GM12878 (cell line): Measurements from ENCODE around the gene COPG2. TPM values are rescaled to one million over a fixed set of nuclear protein-coding genes. Genes with fewer than 3 reads are reported as not detected.

ENCODE experiments used
- ATAC-seq: fragments of 200-7000 bp; cut with Tn5 transposase; 3 replicates; pipeline ENCODE4 v1.9.1; 2020; ENCODE audit warnings: mild to moderate bottlenecking, moderate library complexity
- BruUV-seq: library from RNA; stranded (reverse); fragments of 400-500 nt; replicated peaks from 2 replicates; lab custom pipeline; 2021; lab: Mats Ljungman, UMichigan
- CTCF ChIA-PET: fragments of 300-600 bp; sonication (Branson Sonifier 250); formaldehyde crosslinking; extraction: SDS; loops from one replicate; lab custom pipeline; 2021; ENCODE audit warnings: inconsistent platforms; lab: Yijun Ruan, JAX
- POLR2A ChIA-PET: fragments of 350-600 bp; formaldehyde crosslinking; extraction: SDS; loops from one replicate; lab custom pipeline; 2021; ENCODE audit warnings: inconsistent platforms; lab: Charles Lee
- RAD21 ChIA-PET: fragments of 300-600 bp; sonication (Branson Sonifier 250); formaldehyde crosslinking; loops from one replicate; lab custom pipeline; 2023; ENCODE audit warnings: antibody characterized with exemption; ENCODE audit not compliant: unreplicated experiment; lab: Charles Lee
- SMC1A ChIA-PET: fragments of 300-600 bp; sonication (Branson Sonifier 250); formaldehyde crosslinking; loops from one replicate; lab custom pipeline; 2023; ENCODE audit not compliant: unreplicated experiment, uncharacterized antibody; lab: Charles Lee
- DNase-seq: peaks from one replicate; pipeline ENCODE4 v3.0.0-alpha.2; 2011; ENCODE audit warnings: low read depth, low spot score
- FAIRE-seq: peaks from 3 replicates; lab custom pipeline; 2011; peaks lifted over from hg19 to GRCh38; lab: Jason Lieb, UNC
- H2AFZ ChIP-seq: 2 replicates; pipeline ENCODE4 v1.6.0; 2011; ENCODE audit warnings: low read depth, low read length, control low read depth; ENCODE audit not compliant: control insufficient read depth
- H3K27ac ChIP-seq: 2 replicates; pipeline ENCODE4 v1.5.1; 2011; ENCODE audit warnings: control low read depth; ENCODE audit not compliant: control insufficient read depth, insufficient read depth
- H3K27me3 ChIP-seq, 2 experiments: replicated peaks in 1 of 2; 2 replicates each; pipeline versions ENCODE4 v1.6.0 to v1.6.1; 2011; ENCODE audit warnings: low read length in 1 of 2; ENCODE audit not compliant: control insufficient read depth in 2 of 2, insufficient read depth in 2 of 2
- H3K36me3 ChIP-seq, 2 experiments: 2 replicates each; pipeline ENCODE4 v1.5.1; 2011; ENCODE audit warnings: low read length in 1 of 2; ENCODE audit not compliant: control insufficient read depth in 2 of 2, insufficient read depth in 2 of 2
- H3K4me1 ChIP-seq: 2 replicates; pipeline ENCODE4 v1.6.1; 2011; ENCODE audit warnings: mild to moderate bottlenecking, low read length, moderate library complexity, mixed read lengths; ENCODE audit not compliant: control insufficient read depth, insufficient read depth
- H3K4me2 ChIP-seq: 2 replicates; pipeline ENCODE4 v1.6.0; 2011; ENCODE audit warnings: control low read depth; ENCODE audit not compliant: control insufficient read depth, insufficient read depth
- H3K4me3 ChIP-seq: fragments of 200-600 bp; sonication (generic); 2 replicates; pipeline ENCODE4 v1.5.1; 2016
- H3K79me2 ChIP-seq: 2 replicates; pipeline ENCODE4 v1.6.0; 2011; ENCODE audit warnings: low read length; ENCODE audit not compliant: control insufficient read depth, insufficient read depth
- H3K9ac ChIP-seq: 2 replicates; pipeline ENCODE4 v1.8.0; 2011; ENCODE audit warnings: low read length, control low read depth, mixed read lengths; ENCODE audit not compliant: control insufficient read depth, insufficient read depth
- H3K9me3 ChIP-seq: replicated peaks from 3 replicates; pipeline ENCODE4 v1.5.1; 2011; ENCODE audit warnings: mild to moderate bottlenecking, low read length; ENCODE audit not compliant: control insufficient read depth, insufficient read depth
- H4K20me1 ChIP-seq: 2 replicates; pipeline ENCODE4 v1.6.0; 2011; ENCODE audit not compliant: control insufficient read depth, insufficient read depth
- CBX5 ChIP-seq: sonication (generic); IDR thresholded peaks from 2 replicates; pipeline ENCODE4 v1.6.1; 2016; ENCODE audit warnings: low read depth, moderate library complexity, mild to moderate bottlenecking, inconsistent platforms
- CHD4 ChIP-seq: fragments of 200-600 bp; sonication (generic); IDR thresholded peaks from 2 replicates; pipeline ENCODE4 v1.6.1; 2016; ENCODE audit warnings: mild to moderate bottlenecking
- NR2C1 ChIP-seq: fragments of 450-650 bp; IDR thresholded peaks from 2 replicates; pipeline ENCODE4 v1.6.1; 2017; ENCODE audit warnings: antibody characterized with exemption, mild to moderate bottlenecking, moderate library complexity
- RBBP5 ChIP-seq: fragments of 200-600 bp; sonication (generic); conservative IDR thresholded peaks from 2 replicates; pipeline ENCODE4 v1.6.1; 2016
- WGBS: methylation state at CpG from one replicate; pipeline ENCODE4 v1.1.6; 2016; ENCODE audit warnings: low lambda C conversion rate; ENCODE audit not compliant: insufficient replicate concordance, insufficient coverage; ENCODE audit errors: missing lambda C conversion rate; 5-methylcytosine and 5-hydroxymethylcytosine counted together
- in situ Hi-C: fragments of 300-500 bp; cut with MboI; formaldehyde crosslinking; loops from 9 replicates; pipeline ENCODE4 v1.14.3; 2018; ENCODE audit warnings: mixed read lengths
- intact Hi-C: fragments of 100-400 bp; cut with micrococcal nuclease; formaldehyde crosslinking; loops from one replicate; pipeline ENCODE4 v1.14.2; 2022; ENCODE audit not compliant: unreplicated experiment
- polyA plus RNA-seq, 11 experiments: library from polyadenylated mRNA; depleted of rRNA in 4 of 11; unstranded in 6 of 11; stranded (reverse) in 5 of 11; fragments of >200 nt; fragmentation: Nextera tagmentation in 4 of 11; fragmentation: Illumina TruSeq in 1 of 11; extraction: Ambion mirVana in 4 of 11; extraction: Trizol in 1 of 11; gene quantifications; 1 replicate in 1 of 11; 2 replicates in 10 of 11; pipeline versions ENCODE4 v1.2.1 to v1.2.3, GENCODE V29; 2011 to 2016; ENCODE audit warnings: inconsistent platforms in 2 of 11, missing spikeins in 2 of 11, low read depth in 1 of 11
- total RNA-seq, 4 experiments: library from RNA; depleted of rRNA in 3 of 4; stranded (reverse); fragments of >200 nt in 3 of 4; fragmentation: Illumina TruSeq in 1 of 4; extraction: Trizol in 1 of 4; gene quantifications; 2 replicates each; pipeline versions ENCODE4 v1.2.1 to v1.2.3, GENCODE V29; 2013 to 2021
- TF ChIP-seq, protein P1 (sequence below): IDR thresholded peaks from 2 replicates; pipeline ENCODE4 v1.6.1; 2012; ENCODE audit warnings: mild to moderate bottlenecking, low read depth, low read length
- TF ChIP-seq, protein P2 (sequence below): fragments of 450-650 bp; IDR thresholded peaks from 2 replicates; pipeline ENCODE4 v1.6.1; 2014; ENCODE audit warnings: mild to moderate bottlenecking
- TF ChIP-seq, protein P3 (sequence below): fragments of 450-650 bp; IDR thresholded peaks from 2 replicates; pipeline ENCODE4 v1.6.1; 2017; ENCODE audit warnings: mild to moderate bottlenecking, moderate library complexity

Gene COPG2
- total and polyA plus RNA-seq, 10 of the 15 experiments (the other 5 are each of a cell fraction or from before 2014, with no cell fraction given): 3.4 to 37.8 (median 16.7) TPM

DNA sequence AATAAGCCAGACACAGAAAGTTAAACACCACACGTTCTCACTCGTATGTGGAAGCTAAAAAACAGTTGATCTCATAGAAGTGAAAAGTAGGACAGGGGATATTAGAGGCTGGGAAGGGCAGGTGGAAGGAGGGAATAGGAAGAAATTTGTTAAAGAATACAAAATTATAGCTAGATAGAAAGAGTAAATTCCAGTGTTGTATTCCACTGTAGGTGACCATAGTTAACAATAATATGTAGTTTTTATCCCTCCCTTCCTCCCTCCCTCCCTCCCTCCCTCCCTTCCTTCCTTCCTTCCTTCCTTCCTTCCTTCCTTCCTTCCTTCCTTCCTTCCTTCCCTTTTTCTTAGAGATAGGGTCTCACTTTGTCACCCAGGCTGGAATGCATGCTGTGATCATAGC is 196.6 kb downstream of the COPG2 start:
- no peak for ATAC-seq
- Histone ChIP-seq H2AFZ (no peak overlapping the region), H3K4me2 (no peak overlapping the region), H3K36me3 (no peaks in the 10 kb centered on the region), H3K27me3 (no peaks in the 10 kb centered on the region)
- DNase-seq: no peak
- no peak for FAIRE-seq
- no peak for TF ChIP-seq CHD4
- no peak for TF ChIP-seq RBBP5
- TF ChIP-seq, protein P1, sequence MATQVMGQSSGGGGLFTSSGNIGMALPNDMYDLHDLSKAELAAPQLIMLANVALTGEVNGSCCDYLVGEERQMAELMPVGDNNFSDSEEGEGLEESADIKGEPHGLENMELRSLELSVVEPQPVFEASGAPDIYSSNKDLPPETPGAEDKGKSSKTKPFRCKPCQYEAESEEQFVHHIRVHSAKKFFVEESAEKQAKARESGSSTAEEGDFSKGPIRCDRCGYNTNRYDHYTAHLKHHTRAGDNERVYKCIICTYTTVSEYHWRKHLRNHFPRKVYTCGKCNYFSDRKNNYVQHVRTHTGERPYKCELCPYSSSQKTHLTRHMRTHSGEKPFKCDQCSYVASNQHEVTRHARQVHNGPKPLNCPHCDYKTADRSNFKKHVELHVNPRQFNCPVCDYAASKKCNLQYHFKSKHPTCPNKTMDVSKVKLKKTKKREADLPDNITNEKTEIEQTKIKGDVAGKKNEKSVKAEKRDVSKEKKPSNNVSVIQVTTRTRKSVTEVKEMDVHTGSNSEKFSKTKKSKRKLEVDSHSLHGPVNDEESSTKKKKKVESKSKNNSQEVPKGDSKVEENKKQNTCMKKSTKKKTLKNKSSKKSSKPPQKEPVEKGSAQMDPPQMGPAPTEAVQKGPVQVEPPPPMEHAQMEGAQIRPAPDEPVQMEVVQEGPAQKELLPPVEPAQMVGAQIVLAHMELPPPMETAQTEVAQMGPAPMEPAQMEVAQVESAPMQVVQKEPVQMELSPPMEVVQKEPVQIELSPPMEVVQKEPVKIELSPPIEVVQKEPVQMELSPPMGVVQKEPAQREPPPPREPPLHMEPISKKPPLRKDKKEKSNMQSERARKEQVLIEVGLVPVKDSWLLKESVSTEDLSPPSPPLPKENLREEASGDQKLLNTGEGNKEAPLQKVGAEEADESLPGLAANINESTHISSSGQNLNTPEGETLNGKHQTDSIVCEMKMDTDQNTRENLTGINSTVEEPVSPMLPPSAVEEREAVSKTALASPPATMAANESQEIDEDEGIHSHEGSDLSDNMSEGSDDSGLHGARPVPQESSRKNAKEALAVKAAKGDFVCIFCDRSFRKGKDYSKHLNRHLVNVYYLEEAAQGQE: no peak
- TF ChIP-seq NR2C1: no peak
- TF ChIP-seq, protein P2, sequence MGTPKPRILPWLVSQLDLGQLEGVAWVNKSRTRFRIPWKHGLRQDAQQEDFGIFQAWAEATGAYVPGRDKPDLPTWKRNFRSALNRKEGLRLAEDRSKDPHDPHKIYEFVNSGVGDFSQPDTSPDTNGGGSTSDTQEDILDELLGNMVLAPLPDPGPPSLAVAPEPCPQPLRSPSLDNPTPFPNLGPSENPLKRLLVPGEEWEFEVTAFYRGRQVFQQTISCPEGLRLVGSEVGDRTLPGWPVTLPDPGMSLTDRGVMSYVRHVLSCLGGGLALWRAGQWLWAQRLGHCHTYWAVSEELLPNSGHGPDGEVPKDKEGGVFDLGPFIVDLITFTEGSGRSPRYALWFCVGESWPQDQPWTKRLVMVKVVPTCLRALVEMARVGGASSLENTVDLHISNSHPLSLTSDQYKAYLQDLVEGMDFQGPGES: no peak
- TF ChIP-seq CBX5: no peak
- TF ChIP-seq, protein P3, sequence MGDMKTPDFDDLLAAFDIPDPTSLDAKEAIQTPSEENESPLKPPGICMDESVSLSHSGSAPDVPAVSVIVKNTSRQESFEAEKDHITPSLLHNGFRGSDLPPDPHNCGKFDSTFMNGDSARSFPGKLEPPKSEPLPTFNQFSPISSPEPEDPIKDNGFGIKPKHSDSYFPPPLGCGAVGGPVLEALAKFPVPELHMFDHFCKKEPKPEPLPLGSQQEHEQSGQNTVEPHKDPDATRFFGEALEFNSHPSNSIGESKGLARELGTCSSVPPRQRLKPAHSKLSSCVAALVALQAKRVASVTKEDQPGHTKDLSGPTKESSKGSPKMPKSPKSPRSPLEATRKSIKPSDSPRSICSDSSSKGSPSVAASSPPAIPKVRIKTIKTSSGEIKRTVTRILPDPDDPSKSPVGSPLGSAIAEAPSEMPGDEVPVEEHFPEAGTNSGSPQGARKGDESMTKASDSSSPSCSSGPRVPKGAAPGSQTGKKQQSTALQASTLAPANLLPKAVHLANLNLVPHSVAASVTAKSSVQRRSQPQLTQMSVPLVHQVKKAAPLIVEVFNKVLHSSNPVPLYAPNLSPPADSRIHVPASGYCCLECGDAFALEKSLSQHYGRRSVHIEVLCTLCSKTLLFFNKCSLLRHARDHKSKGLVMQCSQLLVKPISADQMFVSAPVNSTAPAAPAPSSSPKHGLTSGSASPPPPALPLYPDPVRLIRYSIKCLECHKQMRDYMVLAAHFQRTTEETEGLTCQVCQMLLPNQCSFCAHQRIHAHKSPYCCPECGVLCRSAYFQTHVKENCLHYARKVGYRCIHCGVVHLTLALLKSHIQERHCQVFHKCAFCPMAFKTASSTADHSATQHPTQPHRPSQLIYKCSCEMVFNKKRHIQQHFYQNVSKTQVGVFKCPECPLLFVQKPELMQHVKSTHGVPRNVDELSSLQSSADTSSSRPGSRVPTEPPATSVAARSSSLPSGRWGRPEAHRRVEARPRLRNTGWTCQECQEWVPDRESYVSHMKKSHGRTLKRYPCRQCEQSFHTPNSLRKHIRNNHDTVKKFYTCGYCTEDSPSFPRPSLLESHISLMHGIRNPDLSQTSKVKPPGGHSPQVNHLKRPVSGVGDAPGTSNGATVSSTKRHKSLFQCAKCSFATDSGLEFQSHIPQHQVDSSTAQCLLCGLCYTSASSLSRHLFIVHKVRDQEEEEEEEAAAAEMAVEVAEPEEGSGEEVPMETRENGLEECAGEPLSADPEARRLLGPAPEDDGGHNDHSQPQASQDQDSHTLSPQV: no peak
- TF ChIP-seq, all 136 proteins: peak for 0
- Histone ChIP-seq H3K27ac (no peak overlapping the region), H3K79me2 (no peaks in the 10 kb centered on the region), H3K4me3 (no peak overlapping the region), H3K9me3 (no peaks in the 10 kb centered on the region), H3K4me1 (peaks cover 10% of the 10 kb centered on the region; the same call in 1 of the 2 replicates), H3K9ac (no peak overlapping the region), H4K20me1 (no peaks in the 10 kb centered on the region)
- no TSS peak for BruUV-seq
- SMC1A ChIA-PET: interaction anchor here (1.0 to 1.6 kb wide), 2 partner anchors 15 to 79 kb away, joined by 3 to 4 read pairs; no protein-coding TSS in a partner anchor
- POLR2A ChIA-PET: no interaction called here
- in situ Hi-C loops: no loop called here
- WGBS: 83% methylated on average over 2 of the region's 2 CpGs
- intact Hi-C loops: no loop called here
- CTCF ChIA-PET: interaction anchor here (1.4 kb wide), 1 partner anchor 9 kb away, joined by 3 read pairs; no protein-coding TSS in a partner anchor
- RAD21 ChIA-PET: interaction anchor here (0.6 to 0.8 kb wide), 3 partner anchors 15 to 1254 kb away, joined by 3 read pairs; no protein-coding TSS in a partner anchor
